Stimulated activated CD4-positive, alpha-beta T cell treated with anti-CD3 and anti-CD28 coated beads, TNF-alpha, amount 100 ng/mL, for 1 hour (primary cell): ENCODE data around the gene UBAP1L.
"Not testable (repeated sequence)": the region's sequence is repeated elsewhere in the genome, so short reads cannot be mapped to it uniquely, and the experiment has no call there.

Experiments
- DNase-seq, 3 donors: peaks; one replicate each; pipeline ENCODE4 v3.0.0-alpha.2; 2020; ENCODE audit warnings: low read depth in 3 of 3, low spot score in 1 of 3

The UBAP1L gene

DNA sequence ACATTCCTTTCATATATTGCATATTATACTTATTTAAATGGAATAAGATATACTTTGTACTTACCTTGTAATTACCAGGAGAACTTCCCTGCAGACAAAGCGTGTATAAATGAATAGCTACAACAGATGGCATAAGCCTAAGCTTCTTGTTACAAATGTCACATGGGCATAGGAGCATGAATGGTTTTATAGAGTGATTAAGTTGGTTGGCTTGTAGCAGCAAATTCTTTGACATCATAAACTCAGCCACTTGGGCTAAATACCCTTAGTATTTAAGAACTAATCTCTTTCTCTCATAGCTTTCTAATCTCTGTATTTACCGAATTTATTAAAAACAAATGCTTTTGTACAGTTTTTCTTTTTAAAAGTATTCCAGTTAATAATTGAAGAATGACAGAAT lies at the start of gene UBAP1L:
TSS of gene UBAP1L (minus strand) at position 115 of the 400 bp plus-strand sequence. CDS start 8,985 bp downstream, outside the sequence.
- no peak for DNase-seq

DNA sequence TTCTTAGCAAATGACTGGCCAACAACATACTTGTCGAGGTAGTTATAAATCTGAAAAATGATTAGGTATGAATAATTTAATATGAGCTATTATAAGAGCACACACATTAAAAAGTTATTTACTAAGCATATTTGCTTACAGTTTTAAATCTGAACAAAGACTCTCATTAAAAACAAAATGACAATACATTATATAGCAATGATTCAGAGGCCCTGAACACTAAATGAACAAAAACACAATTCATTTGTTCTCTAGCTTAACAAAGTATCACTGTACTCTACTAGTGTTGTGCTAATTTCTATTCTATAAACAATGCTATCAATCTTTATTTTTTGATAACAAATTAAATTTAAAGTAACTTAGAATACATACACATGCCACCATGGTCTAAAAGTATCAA lies 49.1 kb upstream of the UBAP1L start:
- DNase-seq = no peak

DNA sequence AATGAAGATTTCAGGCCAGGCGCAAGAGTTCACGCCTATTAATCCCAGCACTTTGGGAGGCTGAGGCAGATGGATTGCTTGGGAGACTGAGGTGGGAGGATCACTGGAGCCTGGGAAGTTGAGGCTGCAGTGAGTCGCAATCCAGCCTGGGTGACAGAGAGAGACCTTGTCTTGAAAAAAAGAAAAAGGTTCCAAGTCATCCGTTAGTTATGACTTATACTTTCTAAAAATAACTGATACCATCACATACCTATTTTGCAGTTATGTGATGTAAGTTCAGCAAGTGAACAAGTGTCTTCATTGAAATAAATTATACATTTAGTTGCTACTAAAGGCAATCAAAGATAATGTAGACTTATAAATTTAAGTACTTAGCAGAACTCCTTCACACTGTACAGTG lies 48.0 kb upstream of the UBAP1L start:
- DNase-seq = no peak

DNA sequence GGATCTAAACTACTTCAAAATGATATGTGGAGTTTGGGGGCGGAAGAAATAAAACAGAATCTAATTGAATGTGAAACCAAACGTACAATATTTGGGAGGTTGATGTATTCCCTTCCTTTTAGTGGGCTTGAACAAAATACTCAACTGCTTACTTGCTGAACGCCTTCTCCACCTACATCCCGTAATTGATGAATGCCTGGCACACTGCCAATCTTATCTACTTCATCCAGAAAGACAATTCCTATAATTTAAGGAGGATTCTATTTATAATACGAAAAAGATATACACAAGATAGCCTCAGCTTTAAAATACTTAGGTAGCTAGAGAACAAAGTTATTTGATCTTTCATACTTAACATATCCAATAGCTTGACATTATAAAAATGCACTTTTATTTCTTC lies 41.7 kb upstream of the UBAP1L start:
- DNase-seq = no peak

DNA sequence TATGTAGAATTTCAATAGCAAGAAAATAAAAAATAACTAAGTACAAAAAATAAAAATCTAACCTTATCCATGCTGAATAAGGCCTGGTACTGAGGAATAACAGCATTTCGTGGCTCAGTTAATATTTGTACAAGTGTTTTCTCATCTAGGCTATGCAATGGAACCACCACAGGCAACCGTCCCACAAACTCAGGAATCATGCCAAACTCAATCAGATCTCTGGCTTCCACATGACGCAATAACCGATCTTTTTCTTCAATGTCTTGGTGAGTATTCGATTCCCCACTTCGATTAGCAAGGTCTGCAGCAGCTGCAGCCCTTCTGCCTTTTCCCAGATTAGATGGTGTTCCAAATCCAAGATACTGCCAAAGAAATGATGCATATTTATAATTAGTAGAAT lies 39.7 kb upstream of the UBAP1L start:
- DNase-seq = no peak

DNA sequence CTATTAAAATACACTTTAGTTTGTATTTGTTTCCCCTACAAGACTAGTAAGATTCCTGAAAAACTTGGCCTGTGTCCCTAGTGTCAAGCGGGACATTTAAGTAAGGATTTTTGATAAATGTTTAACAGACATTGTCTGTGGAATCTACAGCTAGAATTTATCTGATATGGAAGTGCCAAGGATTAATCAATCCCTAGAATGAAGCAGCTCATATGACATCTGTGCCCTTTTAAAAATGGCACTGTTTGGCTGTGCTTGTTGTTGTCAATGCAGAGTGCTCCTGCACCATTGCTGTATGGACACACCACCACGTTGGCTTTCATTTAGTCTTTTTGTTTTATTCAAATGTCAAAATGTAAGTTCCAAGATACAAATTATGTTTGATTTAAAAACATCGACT lies 32.9 kb upstream of the UBAP1L start:
- no peak for DNase-seq

DNA sequence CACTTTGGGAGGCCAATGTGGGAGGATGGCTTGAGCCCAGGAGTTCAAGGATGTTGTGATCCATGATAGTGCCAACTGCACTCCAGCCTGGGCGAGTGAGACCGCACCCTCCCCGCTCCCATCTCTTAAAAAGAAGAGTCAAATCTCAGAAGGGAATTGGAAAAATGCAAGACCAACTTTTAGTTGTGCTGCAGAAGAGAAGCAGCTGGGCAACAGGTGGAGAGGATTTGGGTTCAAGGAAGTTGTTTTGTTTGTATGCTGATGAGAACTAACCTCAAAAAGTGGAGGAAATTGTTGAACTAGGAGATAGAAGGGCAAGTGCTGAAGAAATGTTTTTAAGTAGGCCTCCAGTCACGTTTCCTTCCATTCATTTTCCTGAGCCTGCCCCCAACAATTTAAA lies 31.4 kb upstream of the UBAP1L start:
- DNase-seq = no peak

DNA sequence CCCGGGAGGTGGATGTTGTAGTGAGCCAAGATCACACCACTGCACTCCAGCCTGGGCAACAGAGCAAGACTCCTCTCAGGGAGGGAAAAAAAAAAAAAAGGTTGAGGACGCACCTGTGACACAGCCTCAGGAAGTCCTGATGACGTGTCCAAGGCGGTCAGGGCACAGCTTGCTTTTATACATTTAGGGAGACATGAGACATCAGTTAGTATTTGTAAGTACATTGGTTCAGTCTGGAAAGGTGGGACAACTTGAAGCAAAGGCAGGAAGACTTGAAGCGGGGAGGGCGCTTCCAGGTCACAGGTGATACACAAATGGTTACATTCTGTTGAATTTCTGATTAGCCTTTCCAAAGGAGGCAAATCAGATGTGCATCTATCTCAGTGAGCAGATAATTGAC lies 23.6 kb upstream of the UBAP1L start:
- not testable (repeated sequence) for DNase-seq

DNA sequence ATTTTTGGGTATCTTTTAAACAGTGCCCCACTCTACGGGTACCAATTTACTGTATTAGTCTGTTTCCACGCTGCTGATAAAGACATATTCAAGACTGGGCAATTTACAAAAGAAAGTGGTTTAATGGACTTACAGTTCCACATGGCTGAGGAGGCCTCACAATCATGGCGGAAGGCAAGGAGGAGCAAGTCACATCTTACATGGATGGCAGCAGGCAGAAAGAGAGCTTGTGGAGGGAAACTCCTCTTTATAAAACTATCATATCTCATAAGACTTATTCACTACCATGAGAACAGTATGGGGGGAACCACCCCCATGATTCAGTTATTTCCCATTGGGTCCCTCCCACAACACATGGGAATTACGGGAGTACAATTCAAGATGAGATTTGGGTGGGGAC lies 22.9 kb upstream of the UBAP1L start:
- not testable (repeated sequence) for DNase-seq

DNA sequence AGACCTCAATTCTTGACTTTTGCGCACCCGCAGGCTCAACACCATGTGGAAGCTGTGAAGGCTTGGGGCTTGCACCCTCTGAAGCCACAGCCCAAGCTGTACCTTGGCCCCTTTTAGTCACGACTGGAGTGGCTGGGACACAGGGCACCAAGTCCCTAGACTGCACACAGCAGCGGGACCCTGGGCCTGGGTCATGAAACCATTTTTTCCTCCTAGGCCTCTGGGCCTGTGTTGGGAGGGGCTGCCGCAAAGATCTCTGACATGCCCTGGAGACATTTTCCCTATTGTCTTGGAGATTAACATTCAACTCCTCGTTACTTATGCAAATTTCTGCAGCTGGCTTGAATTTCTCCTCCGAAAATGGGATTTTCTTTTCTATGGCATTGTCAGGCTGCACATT lies 22.1 kb upstream of the UBAP1L start:
- not testable (repeated sequence) for DNase-seq

DNA sequence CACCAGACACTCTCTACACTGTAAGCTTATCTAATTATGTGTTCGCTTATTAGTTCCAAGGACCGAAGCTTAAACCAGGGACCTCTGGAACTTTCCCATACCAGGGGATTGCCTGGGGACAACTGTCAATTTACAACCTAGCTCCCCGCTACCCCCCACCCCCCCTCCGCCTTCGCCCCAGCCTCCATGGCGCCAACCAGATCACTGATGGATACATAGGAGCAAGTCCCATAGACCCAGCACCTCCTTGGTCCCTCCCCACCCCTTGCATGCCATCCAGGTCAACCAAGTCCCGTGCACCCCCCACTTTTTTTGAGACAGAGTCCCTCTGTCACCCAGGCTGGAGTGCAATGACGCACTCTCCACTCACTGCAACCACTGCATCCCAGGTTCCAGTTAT lies 19.5 kb upstream of the UBAP1L start:
- DNase-seq = no peak

DNA sequence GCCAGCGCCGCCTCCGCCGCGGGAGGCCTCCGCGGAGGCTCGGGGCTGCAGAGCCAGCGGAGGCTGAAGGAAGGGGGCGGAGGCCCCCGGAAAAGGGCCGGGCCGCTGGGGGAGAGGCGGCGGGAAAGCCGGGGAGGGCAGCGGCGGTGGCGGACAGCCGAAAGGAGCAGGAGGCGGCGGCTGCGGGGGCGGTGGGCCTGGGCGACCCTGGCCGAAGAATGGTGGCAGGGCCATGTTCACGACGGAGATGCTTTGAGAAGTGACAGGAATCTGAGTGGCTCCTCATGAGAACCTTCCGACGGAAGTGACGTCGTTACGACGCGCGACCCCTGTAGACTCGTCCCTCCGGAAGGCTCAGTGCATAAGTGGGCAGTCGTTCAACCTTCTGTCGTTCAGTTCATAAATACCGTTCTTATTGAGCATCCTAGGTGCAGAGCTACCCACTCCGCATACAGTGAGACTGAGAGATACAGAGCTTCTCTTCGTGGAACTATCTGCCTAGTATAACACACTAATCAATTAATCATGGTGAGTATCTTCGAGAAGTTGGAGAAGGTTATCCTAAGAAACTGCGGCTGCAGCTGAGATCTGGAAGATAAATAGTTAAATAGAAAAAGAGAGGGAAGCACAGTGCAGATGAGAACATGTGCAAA lies 18.7 kb upstream of the UBAP1L start, which contains the start of gene PDCD7:
TSS of gene PDCD7 (minus strand) at position 261 of the 653 bp plus-strand sequence. CDS start at position 234, 27 bp downstream.
- DNase-seq = peak; percentile 45 to 61 (median 49)

DNA sequence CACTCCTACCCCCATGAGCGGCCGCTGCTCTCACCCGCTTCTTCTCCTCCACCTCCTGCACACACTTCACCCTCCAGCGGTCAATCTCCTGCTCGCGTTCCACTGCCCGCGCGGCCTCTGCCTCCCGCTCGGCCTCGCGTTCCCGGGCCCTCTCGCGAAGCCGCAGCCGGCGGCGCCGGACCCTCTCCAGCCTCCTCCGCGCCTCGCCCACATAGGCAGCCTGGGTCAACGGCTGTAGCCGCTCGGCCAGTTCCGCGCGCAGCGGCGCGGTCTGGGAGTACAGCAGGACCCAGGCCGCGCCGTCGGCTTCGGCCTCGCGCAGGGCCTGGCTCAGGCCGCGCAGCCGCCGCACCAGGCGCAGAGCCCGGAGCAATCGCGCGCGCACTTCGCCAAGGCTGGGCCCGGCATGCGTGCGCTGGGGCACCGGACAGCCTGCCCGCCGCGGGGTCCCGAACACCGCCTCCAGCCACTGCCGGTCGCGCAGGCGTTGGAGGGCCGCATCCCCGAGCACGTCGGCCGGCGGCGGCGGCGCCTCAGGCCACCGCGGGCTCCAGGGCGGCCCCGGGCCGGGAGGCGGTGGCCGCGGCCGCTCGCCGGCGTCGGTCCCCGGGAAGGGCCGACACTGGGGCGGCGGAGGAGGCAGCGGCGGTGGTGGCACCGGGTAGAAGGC lies 18.0 kb upstream of the UBAP1L start:
- DNase-seq = peak in 1 of 3 donors; percentile 9

DNA sequence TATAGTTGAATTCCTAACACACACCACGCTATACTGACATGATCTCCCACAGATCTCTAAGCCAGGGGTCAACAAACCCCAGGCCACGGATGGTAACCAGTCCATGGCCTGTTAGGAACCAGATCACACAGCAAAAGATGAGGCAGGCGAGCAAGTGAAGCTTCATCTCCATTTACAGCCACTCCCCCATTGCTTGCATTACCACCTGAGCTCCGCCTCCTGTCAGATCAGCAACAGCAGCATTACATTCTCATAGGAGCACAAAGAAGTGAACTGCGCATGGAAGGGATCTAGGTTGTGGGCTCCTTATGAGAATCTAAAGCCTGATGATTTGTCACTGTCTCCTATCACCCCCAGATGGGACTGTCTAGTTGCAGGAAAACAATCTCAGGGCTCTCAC lies 15.9 kb upstream of the UBAP1L start:
- no peak for DNase-seq

DNA sequence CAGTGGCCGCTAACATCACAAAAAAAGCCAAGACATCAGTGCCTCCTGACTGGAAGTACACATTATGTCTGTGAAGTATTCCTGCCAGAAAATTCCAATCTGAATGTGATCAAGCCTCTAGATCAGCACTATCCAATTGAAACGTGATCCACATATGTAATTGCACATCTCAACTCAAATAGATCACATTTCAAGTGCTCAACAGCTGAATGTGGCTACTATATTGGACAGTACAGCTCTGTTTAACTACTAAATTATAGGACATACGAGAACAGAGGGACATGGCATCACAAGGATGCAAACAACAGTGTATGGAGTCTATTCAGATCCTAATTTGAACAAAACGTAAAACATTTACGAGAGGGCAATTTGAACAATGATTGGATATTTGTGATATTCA lies 542 bp upstream of the UBAP1L start:
- DNase-seq = no peak

DNA sequence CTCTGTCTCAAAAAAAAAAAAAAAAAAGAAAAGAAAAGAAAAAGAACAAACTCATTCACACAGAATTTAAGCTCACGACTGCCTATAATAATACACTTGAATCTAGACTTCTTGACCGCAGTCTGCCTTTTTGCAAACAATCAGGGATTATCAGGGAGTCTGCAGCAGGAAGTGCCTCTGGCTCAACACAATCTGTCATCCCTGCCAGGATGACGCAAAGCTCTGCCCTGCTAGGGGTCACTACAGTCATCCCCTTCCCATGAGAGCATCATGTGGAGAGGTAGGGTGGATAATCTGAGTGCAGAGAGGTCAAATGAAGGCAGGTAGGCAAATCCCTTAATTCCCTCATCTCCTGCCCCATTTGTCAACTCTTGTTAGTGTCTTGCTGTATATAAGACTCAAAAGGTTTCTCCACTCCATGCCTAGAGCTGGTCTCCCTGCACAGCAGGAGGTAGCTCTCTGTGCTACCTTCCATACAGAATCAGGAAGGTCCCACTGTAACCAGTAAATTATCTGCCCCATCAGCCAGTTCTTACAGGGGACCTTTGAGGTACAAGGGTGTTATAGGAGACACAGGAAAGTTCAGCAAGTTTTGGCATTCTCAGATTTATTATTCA lies 4.2 kb downstream of the UBAP1L start:
- DNase-seq = no peak

DNA sequence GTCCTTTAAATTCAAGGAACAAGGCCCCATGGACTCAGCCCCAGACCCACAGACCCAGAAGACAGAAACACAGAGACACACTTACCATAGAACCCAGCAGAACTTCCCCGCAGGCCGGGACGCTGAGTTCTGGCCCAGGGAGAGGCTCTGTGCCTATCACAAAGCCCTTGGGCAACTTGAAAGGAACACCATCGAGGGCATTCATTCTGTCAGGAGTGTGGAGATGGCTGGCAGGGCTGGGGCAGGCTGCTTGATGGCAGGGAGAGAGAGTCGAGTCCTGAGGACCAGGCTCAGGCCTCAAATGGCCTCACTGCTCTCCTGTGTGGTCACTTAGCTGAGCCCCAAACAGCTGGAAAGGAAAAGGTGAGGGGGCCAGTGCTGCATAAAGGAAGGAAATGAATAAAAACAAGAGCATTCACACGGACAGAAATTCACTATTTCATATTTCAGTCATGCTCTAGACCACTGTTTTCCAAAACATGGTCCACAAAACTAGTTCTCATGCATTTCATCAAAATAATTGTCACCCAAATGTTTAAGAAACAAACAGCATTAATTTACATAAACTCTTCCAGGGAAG lies 8.9 kb downstream of the UBAP1L start:
- DNase-seq = no peak

DNA sequence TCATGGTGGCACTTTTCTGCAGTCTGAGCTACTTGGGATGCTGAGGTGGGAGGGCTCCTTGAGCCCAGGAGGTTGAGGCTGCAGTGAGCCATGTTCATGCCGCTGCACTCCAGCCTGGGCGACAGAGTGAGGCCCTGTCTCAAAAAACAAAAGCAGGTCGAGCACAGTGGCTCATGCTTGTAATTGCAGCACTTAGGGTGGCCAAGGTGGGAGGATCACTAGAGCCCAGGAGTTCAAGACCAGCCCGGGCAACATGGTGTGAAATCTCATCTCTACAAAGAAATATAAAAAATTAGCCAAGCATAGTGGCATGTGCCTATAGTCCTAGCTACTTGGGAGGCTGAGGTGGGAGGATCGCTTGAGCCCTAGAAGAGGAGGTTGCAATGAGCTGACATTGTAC lies 10.0 kb downstream of the UBAP1L start:
- no peak for DNase-seq

DNA sequence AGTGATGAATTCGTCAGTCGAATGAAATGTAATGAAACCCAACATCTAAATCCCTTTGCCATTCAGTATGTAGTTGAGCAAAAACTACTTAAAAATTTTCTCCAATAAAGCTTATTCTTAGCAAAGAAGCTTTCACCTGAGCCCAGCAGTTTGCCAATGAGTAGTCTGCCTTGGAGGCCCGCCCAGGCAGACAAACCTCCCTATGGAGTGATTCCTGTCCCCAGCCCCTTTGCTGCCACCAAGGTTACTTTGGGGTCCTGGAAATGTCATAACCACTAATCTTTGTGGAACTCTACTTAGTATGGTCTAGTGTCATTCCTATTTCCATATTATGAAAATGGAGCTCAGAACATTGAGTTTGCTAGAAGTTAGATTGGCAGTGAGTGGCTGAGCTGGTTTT lies 12.1 kb downstream of the UBAP1L start:
- DNase-seq = no peak

DNA sequence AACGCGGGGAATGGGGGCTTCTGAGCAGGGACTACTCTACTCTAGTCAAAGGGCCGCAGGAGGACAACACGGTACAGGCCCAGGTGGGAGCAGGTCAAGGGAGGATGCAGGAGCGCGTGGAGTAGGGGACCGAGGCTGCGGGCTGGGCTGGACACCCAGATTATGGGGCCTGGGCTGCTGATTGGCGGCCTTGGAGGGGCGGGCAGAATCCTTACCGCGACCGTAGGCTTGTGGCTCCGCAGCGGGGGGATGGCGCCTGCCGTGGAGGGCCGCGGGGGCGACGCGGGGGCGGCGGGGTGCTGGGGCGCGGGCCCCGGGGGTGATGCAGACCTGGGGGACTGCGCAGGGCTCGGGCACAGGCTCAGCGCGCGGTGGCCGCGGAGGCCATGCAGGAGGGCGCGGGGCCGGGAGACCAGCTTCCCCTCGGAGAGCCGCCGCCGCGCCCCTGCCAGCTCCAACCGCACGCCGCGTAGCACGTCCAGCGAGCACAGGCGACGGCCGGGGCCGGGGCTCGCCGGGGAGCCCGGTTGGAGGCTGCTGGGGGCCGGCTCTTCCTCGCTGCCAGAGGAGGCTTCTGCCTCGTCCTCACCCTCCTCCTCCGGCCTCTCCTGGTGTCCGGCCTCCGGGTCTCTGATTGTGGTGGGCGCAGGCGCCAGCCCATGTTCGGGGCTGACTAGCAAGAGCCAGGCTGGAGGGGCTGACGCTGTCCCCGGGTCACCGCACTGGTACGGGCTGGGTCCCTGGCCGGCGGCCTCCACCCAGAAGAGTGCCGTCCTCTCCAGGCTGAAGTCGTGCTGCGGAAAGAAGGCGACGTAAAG lies 12.9 kb downstream of the UBAP1L start:
- no peak for DNase-seq

DNA sequence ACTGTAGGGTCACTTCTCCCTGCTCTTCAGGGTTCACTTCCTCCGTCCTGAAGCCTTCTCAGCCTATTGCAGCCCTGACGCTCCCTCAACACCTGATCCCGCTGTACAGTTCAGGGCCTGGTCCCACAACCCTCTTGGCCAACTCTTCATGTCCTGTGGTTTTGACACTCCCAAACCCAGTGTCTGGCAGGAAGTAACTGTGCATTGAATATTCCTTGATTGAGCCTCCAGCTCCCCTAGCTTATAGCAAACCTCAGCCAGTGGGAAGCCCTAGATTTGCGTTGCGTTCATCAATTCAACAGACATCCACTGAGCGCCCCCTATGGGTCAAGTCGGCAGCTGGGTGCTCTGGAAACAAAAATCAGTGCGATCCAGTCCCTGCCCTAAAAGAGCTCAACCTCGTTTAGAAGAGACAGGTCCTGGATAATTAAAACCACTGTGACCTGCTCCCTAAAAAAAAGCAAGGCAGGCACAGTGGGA lies 13.5 kb downstream of the UBAP1L start:
- DNase-seq = peak in 1 of 3 donors; percentile 27
